Subcutaneous adipose tissue (tissue), 4 donors: ENCODE measurements around the gene FRZB. TPM values are rescaled to one million over a fixed set of nuclear protein-coding genes. Genes with fewer than 3 reads are reported as not detected.

Experiments used
- CTCF ChIP-seq: fragments of 450-650 bp; IDR thresholded peaks from one replicate; pipeline ENCODE4 v1.5.1; 2016; ENCODE audit warnings: low read depth, mild to moderate bottlenecking, control low read depth, antibody characterized with exemption, moderate library complexity
- total RNA-seq, 4 donors: library from RNA; depleted of rRNA; stranded (reverse); fragments of >200 nt; gene quantifications; one replicate each; pipeline ENCODE4 v1.1.0, GENCODE V29; 2016

Gene FRZB
- total RNA-seq, 4 donors from 2014 or later = 0.57 to 8.1 (median 1.6) TPM

DNA sequence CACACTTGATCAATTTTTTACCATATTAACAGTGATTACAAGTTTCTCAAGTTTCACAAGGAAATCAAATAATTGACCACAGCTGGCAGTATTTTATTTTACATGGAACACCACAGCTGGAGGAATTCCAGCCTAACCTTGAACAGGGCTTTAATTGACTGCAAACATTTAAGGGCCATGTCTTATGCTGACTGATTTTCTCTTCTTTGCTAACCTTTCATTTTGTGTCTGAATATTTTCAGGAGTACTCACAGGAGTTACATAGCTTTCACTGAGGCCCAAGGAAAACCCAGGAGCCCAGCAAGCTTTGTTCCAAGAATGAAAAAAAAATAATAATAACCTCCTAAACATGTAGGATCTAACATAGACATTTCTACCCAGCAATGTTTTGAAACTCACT, 49.6 kb downstream of the FRZB start:
- no peak for TF ChIP-seq CTCF

DNA sequence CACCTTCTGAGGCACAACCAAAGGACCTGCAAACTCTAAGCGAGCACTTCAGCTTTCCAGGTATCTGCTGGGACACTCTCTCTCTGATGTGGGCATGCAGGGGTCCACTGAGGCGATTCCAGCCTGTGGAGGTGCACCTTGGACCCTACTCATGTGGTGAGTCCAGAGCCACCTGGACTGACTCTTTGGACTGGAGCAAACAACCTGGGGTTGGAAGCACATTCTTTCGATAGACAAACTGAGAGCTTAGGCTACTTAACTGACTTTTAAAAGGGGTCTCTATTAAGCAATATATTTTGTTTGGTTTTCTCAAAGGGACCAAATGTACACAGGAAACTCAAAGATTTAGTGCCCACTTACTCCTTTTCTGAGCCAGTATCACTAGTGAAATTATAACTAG, 51.6 kb downstream of the FRZB start:
- no peak for TF ChIP-seq CTCF

- no peak for TF ChIP-seq CTCF
Observed at GRCh38 chr2:182814380-182814779, 52.1 kb downstream of the FRZB start.

GRCh38 chr2:182810087-182810486, 56.4 kb downstream of the FRZB start:
- no peak for TF ChIP-seq CTCF

DNA sequence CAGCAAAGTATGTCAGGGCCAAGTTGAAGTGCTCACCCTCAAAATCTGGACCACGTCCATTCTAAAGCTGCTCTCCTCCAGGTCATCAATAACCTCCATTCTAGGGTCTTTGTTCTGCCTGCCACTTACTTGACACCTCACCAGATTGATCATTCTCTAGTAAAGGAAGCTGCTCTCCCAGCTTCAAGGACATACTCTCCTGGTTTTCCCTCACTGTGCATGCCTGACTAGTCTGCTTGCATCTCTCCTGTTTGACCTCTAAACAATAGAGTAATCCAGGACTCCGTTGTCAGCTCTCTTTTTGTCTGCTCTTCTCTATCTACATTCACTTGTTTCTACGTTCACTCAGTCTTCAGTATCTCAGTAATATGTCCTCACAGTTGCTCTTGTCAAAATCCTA, 59.1 kb downstream of the FRZB start:
- no peak for TF ChIP-seq CTCF

- TF ChIP-seq CTCF = no peak
Observed at GRCh38 chr2:182804128-182804527, 62.3 kb downstream of the FRZB start.

DNA sequence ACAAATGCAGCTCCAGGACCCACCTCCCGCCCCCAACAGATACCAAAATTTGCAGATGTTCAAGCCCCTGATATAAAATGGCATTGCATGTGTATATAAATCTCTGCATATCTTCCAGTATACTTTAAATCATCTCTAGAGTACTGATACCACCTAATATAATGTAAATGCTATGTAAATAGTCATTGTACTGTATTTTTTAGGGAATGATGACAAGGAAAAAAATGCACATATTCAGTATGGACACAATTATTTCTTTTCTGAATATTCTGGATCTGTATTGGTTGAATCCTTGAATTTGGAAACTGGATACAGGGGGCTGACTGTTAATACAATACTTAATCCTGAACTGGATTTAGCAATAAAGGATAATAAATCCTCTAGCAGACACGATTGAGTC, 67.7 kb downstream of the FRZB start:
- no peak for TF ChIP-seq CTCF
